Measurements from ENCODE around the gene ZNF45.

- TF ChIP-seq POLR2AphosphoS5 (IDR thresholded peaks at IDR 0.05) = no peak
- TF ChIP-seq, protein P1, sequence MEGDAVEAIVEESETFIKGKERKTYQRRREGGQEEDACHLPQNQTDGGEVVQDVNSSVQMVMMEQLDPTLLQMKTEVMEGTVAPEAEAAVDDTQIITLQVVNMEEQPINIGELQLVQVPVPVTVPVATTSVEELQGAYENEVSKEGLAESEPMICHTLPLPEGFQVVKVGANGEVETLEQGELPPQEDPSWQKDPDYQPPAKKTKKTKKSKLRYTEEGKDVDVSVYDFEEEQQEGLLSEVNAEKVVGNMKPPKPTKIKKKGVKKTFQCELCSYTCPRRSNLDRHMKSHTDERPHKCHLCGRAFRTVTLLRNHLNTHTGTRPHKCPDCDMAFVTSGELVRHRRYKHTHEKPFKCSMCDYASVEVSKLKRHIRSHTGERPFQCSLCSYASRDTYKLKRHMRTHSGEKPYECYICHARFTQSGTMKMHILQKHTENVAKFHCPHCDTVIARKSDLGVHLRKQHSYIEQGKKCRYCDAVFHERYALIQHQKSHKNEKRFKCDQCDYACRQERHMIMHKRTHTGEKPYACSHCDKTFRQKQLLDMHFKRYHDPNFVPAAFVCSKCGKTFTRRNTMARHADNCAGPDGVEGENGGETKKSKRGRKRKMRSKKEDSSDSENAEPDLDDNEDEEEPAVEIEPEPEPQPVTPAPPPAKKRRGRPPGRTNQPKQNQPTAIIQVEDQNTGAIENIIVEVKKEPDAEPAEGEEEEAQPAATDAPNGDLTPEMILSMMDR (IDR thresholded peaks at IDR 0.05 in 8 of 11, conservative IDR thresholded peaks at IDR 0.05 in 3 of 11) = no peak
- no peak for TF ChIP-seq POLR2A (IDR thresholded peaks at IDR 0.05)
Observed at GRCh38 chr19:43902399-43902798, 32.7 kb downstream of the ZNF45 start.

Data from spleen (tissue), 7 donors.